ENCODE data around the gene MEGF10.

The MEGF10 gene

GRCh38 chr5:127452626-127453025 is 162.0 kb downstream of the MEGF10 start:
- no peaks in the 10 kb centered on the region for H3K9me3 ChIP-seq (ENCODE audit: control insufficient read depth, insufficient read depth, low read length)
- H3K9ac ChIP-seq (ENCODE audit: low read depth, low read length): no peak overlapping the region
- peaks cover 7% of the 10 kb centered on the region for H3K36me3 ChIP-seq (ENCODE audit: control insufficient read depth, insufficient read depth, low read length)
- no peaks in the 10 kb centered on the region for H3K4me1 ChIP-seq (ENCODE audit: control insufficient read depth, insufficient read depth, low read length)
- H3K27me3 ChIP-seq (ENCODE audit: control insufficient read depth, insufficient read depth, low read length): no peaks in the 10 kb centered on the region
- no peak overlapping the region for H3K4me3 ChIP-seq (ENCODE audit: low read depth, low read length)

GRCh38 chr5:127471211-127471610 is 180.6 kb downstream of the MEGF10 start:
- no peak overlapping the region for H3K9ac ChIP-seq (ENCODE audit: low read depth, low read length)
- H3K4me3 ChIP-seq (ENCODE audit: low read depth, low read length): no peak overlapping the region
- no peaks in the 10 kb centered on the region for H3K9me3 ChIP-seq (ENCODE audit: control insufficient read depth, insufficient read depth, low read length)
- H3K36me3 ChIP-seq (ENCODE audit: control insufficient read depth, insufficient read depth, low read length): no peaks in the 10 kb centered on the region
- H3K27me3 ChIP-seq (ENCODE audit: control insufficient read depth, insufficient read depth, low read length): no peaks in the 10 kb centered on the region
- H3K4me1 ChIP-seq (ENCODE audit: control insufficient read depth, insufficient read depth, low read length): no peaks in the 10 kb centered on the region

- no peak overlapping the region for H3K4me3 ChIP-seq (ENCODE audit: low read depth, low read length)
- H3K9me3 ChIP-seq (ENCODE audit: control insufficient read depth, insufficient read depth, low read length): no peaks in the 10 kb centered on the region
- no peaks in the 10 kb centered on the region for H3K36me3 ChIP-seq (ENCODE audit: control insufficient read depth, insufficient read depth, low read length)
Observed at GRCh38 chr5:127472700-127473099, 182.1 kb downstream of the MEGF10 start.

GRCh38 chr5:127486471-127486870 is 195.9 kb downstream of the MEGF10 start:
- no peak overlapping the region for H3K9ac ChIP-seq (ENCODE audit: low read depth, low read length)
- H3K9me3 ChIP-seq (ENCODE audit: control insufficient read depth, insufficient read depth, low read length): peaks cover 8% of the 10 kb centered on the region
- H3K4me1 ChIP-seq (ENCODE audit: control insufficient read depth, insufficient read depth, low read length): no peaks in the 10 kb centered on the region
- no peak overlapping the region for H3K4me3 ChIP-seq (ENCODE audit: low read depth, low read length)
- H3K36me3 ChIP-seq (ENCODE audit: control insufficient read depth, insufficient read depth, low read length): no peaks in the 10 kb centered on the region
- no peaks in the 10 kb centered on the region for H3K27me3 ChIP-seq (ENCODE audit: control insufficient read depth, insufficient read depth, low read length)

More at GRCh38 chr5:127472700-127473099, 182.1 kb downstream of the MEGF10 start:
- H3K9ac ChIP-seq (ENCODE audit: low read depth, low read length): no peak overlapping the region
- no peaks in the 10 kb centered on the region for H3K4me1 ChIP-seq (ENCODE audit: control insufficient read depth, insufficient read depth, low read length)
- no peaks in the 10 kb centered on the region for H3K27me3 ChIP-seq (ENCODE audit: control insufficient read depth, insufficient read depth, low read length)

- Histone ChIP-seq H3K9me3 (ENCODE audit: control insufficient read depth, insufficient read depth, low read length) (peaks cover 8% of the 10 kb centered on the region), H3K27me3 (ENCODE audit: control insufficient read depth, insufficient read depth, low read length) (no peaks in the 10 kb centered on the region), H3K4me1 (ENCODE audit: control insufficient read depth, insufficient read depth, low read length) (no peaks in the 10 kb centered on the region), H3K4me3 (ENCODE audit: low read depth, low read length) (no peak overlapping the region), H3K9ac (ENCODE audit: low read depth, low read length) (no peak overlapping the region), H3K36me3 (ENCODE audit: control insufficient read depth, insufficient read depth, low read length) (no peaks in the 10 kb centered on the region)
Observed at GRCh38 chr5:127492854-127493738, 202.5 kb downstream of the MEGF10 start.

GRCh38 chr5:127498548-127498947 is 208.0 kb downstream of the MEGF10 start:
- H3K4me3 ChIP-seq (ENCODE audit: low read depth, low read length): no peak overlapping the region
- H3K4me1 ChIP-seq (ENCODE audit: control insufficient read depth, insufficient read depth, low read length): no peaks in the 10 kb centered on the region
- H3K9ac ChIP-seq (ENCODE audit: low read depth, low read length): no peak overlapping the region
- H3K27me3 ChIP-seq (ENCODE audit: control insufficient read depth, insufficient read depth, low read length): no peaks in the 10 kb centered on the region
- no peaks in the 10 kb centered on the region for H3K36me3 ChIP-seq (ENCODE audit: control insufficient read depth, insufficient read depth, low read length)
- H3K9me3 ChIP-seq (ENCODE audit: control insufficient read depth, insufficient read depth, low read length): no peaks in the 10 kb centered on the region

- H3K4me3 ChIP-seq (ENCODE audit: low read depth, low read length): no peak overlapping the region
- H3K36me3 ChIP-seq (ENCODE audit: control insufficient read depth, insufficient read depth, low read length): no peaks in the 10 kb centered on the region
- no peaks in the 10 kb centered on the region for H3K27me3 ChIP-seq (ENCODE audit: control insufficient read depth, insufficient read depth, low read length)
- H3K4me1 ChIP-seq (ENCODE audit: control insufficient read depth, insufficient read depth, low read length): no peaks in the 10 kb centered on the region
- H3K9me3 ChIP-seq (ENCODE audit: control insufficient read depth, insufficient read depth, low read length): no peaks in the 10 kb centered on the region
- H3K9ac ChIP-seq (ENCODE audit: low read depth, low read length): no peak overlapping the region
Observed at GRCh38 chr5:127505905-127506304, 215.3 kb downstream of the MEGF10 start.

GRCh38 chr5:127506616-127507015 is 216.0 kb downstream of the MEGF10 start:
- Histone ChIP-seq H3K4me3 (ENCODE audit: low read depth, low read length) (no peak overlapping the region), H3K36me3 (ENCODE audit: control insufficient read depth, insufficient read depth, low read length) (peaks cover under 1% of the 10 kb centered on the region), H3K4me1 (ENCODE audit: control insufficient read depth, insufficient read depth, low read length) (no peaks in the 10 kb centered on the region), H3K9ac (ENCODE audit: low read depth, low read length) (no peak overlapping the region), H3K27me3 (ENCODE audit: control insufficient read depth, insufficient read depth, low read length) (no peaks in the 10 kb centered on the region), H3K9me3 (ENCODE audit: control insufficient read depth, insufficient read depth, low read length) (no peaks in the 10 kb centered on the region)

GRCh38 chr5:127508644-127509373 is 218.2 kb downstream of the MEGF10 start:
- Histone ChIP-seq H3K9me3 (ENCODE audit: control insufficient read depth, insufficient read depth, low read length) (no peaks in the 10 kb centered on the region), H3K4me1 (ENCODE audit: control insufficient read depth, insufficient read depth, low read length) (no peaks in the 10 kb centered on the region), H3K4me3 (ENCODE audit: low read depth, low read length) (no peak overlapping the region), H3K27me3 (ENCODE audit: control insufficient read depth, insufficient read depth, low read length) (no peaks in the 10 kb centered on the region), H3K9ac (ENCODE audit: low read depth, low read length) (no peak overlapping the region), H3K36me3 (ENCODE audit: control insufficient read depth, insufficient read depth, low read length) (peaks cover 2% of the 10 kb centered on the region)
